B cell (primary cell): ENCODE measurements around the gene TKFC. TPM values are rescaled to one million over a fixed set of nuclear protein-coding genes. Genes with fewer than 3 reads are reported as not detected.

Source experiments
- polyA plus RNA-seq: library from polyadenylated mRNA; depleted of rRNA; stranded (reverse); fragments of >200 nt; gene quantifications from 2 replicates; pipeline ENCODE4 v1.2.3, GENCODE V29; 2012
- total RNA-seq, 2 donors: library from RNA; stranded (reverse); fragments of 120-200 nt in 1 of 2; gene quantifications; 1 replicate in 1 of 2; 2 replicates in 1 of 2; pipeline versions ENCODE4 v1.2.3 to v1.2.4, GENCODE V29; 2013 to 2022

The TKFC gene
- total and polyA plus RNA-seq, 2 donors (not counting 1 experiment from before 2014, with no cell fraction given), result 82.3 to 86.3 TPM

Other genes with a start within 250 kb of the TKFC start
- gene CD5, start 230.7 kb upstream of the TKFC start, total RNA-seq, result 19.3 and 19.9 TPM in 2 replicates
- gene CD5, start 230.7 kb upstream of the TKFC start, polyA plus RNA-seq, result 7.6 and 8.9 TPM in 2 replicates
- gene VPS37C, start 171.8 kb upstream of the TKFC start, total RNA-seq, result 18.4 and 20.1 TPM in 2 replicates
- gene VPS37C, start 171.8 kb upstream of the TKFC start, polyA plus RNA-seq, result 5.9 and 6.4 TPM in 2 replicates
- not detected in 2 replicates for gene PGA3, start 129.7 kb upstream of the TKFC start, total RNA-seq
- gene PGA3, start 129.7 kb upstream of the TKFC start, polyA plus RNA-seq, result 0.12 TPM in 1 of 2 replicates, not detected in the other
- not detected in 2 replicates for gene PGA4, start 110.9 kb upstream of the TKFC start, total RNA-seq
- 0.63 TPM in 1 of 2 replicates, not detected in the other for gene PGA4, start 110.9 kb upstream of the TKFC start, polyA plus RNA-seq
- not detected in 2 replicates for gene PGA5, start 92.1 kb upstream of the TKFC start, total RNA-seq
- gene PGA5, start 92.1 kb upstream of the TKFC start, polyA plus RNA-seq, result not detected in 2 replicates
- gene VWCE, start 37.9 kb upstream of the TKFC start, total RNA-seq, result 0.37 and 0.41 TPM in 2 replicates
- gene VWCE, start 37.9 kb upstream of the TKFC start, polyA plus RNA-seq, result 0.30 and 0.39 TPM in 2 replicates
- 155 and 167 TPM in 2 replicates for gene DDB1, start 123 bp upstream of the TKFC start, total RNA-seq
- 52.4 and 56.2 TPM in 2 replicates for gene DDB1, start 123 bp upstream of the TKFC start, polyA plus RNA-seq
- 248 and 259 TPM in 2 replicates for gene CYB561A3, start 28.7 kb downstream of the TKFC start, total RNA-seq
- 488 and 756 TPM in 2 replicates for gene CYB561A3, start 28.7 kb downstream of the TKFC start, polyA plus RNA-seq
- gene TMEM138, start 29.1 kb downstream of the TKFC start, total RNA-seq, result 84.3 and 85.3 TPM in 2 replicates
- gene TMEM138, start 29.1 kb downstream of the TKFC start, polyA plus RNA-seq, result 57.9 and 66.6 TPM in 2 replicates
- gene TMEM216, start 59.4 kb downstream of the TKFC start, total RNA-seq, result 20.3 and 20.4 TPM in 2 replicates
- 23.3 and 28.0 TPM in 2 replicates for gene TMEM216, start 59.4 kb downstream of the TKFC start, polyA plus RNA-seq
- gene CPSF7, start 96.7 kb downstream of the TKFC start, total RNA-seq, result 165 and 167 TPM in 2 replicates
- gene CPSF7, start 96.7 kb downstream of the TKFC start, polyA plus RNA-seq, result 59.7 and 74.7 TPM in 2 replicates
- 48.9 and 54.0 TPM in 2 replicates for gene SDHAF2, start 96.9 kb downstream of the TKFC start, total RNA-seq
- gene SDHAF2, start 96.9 kb downstream of the TKFC start, polyA plus RNA-seq, result 34.2 and 60.8 TPM in 2 replicates
- gene LRRC10B, start 175.5 kb downstream of the TKFC start, total RNA-seq, result not detected in 2 replicates
- 0.12 and 0.15 TPM in 2 replicates for gene LRRC10B, start 175.5 kb downstream of the TKFC start, polyA plus RNA-seq
- gene SYT7, start 247.8 kb downstream of the TKFC start, total RNA-seq, result not detected in 2 replicates
- gene SYT7, start 247.8 kb downstream of the TKFC start, polyA plus RNA-seq, result 0.07 TPM in 1 of 2 replicates, not detected in the other